Measurements from ENCODE around the gene TSKU.

Gene TSKU

DNA sequence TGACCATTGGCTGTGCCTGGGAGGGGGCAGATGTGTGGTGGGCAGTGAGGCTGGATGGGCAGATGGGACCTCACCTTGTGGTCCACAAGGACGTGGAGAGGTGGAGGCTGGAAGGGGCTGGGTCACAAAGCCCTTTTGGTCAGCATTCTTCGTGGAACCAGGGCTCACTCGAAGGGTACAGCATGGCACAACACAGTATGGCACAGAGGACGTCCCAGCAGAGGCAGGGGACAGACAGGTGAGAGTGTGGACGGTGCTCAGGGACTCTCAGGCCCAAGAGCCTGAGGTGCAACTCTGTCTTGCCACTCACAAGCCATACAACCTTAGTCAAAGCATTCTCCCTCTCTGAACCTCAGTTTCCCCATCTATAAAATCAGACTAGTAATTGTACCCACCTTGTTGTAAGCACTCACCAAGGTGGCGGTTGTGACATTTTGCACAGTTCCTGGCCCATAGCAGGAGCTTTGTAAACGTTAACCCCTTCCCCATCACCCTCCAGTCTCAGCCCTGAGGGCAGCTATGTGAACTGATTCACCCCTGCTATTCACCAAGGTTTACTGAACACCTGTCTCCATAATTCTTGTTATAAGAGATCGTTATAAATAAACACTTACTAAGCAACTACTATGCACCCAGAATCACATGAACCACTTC, 11.6 kb upstream of the TSKU start:
- DNase-seq, result no peak

DNA sequence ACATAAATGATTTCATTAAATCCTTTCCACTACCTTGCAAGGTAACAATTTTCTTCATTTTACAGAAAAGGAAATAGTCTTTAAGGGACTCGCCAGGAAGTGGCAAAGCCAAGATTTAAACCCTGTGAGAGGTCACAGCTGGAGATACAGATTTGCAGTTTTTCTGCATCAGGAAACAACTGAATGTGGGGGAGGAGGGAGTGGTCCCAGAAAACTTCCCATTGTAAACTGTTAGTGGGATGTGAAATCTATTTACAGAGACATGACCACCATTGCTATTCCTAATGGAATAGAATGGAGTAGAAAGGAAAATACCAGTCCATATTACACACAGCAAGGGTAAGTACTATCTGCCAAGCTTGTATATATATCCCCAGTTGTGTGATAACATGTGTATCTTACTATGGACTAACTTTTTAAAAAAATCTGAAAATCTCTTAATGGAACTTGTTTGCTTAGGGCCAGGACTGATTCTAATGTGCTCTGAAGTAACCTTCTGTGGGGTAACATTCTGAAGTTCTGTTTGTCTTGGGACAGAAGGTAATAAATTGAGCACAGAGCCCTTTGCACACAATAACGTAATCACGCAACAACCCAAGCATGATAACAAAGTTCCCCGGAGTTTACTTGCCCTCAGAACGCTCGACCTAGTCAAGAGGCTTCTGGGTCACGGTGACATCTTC, 10.9 kb upstream of the TSKU start:
- no peak for DNase-seq

DNA sequence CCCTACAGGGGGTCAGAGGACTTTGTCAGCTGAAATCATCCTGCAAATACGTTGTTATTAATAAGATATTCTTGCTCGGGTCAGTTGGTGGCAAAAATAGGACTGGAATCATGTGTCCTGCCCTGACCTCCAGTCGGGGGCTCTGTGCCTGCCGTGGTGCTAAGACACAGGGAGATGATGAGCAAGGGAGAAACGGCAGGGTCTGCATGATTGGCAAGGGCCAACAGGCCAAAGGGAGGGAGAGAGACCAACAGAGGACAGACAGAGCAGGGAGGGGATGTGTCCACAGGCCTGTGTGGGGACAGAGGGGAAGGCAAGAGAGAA, 10.4 kb upstream of the TSKU start:
- DNase-seq, result no peak

DNA sequence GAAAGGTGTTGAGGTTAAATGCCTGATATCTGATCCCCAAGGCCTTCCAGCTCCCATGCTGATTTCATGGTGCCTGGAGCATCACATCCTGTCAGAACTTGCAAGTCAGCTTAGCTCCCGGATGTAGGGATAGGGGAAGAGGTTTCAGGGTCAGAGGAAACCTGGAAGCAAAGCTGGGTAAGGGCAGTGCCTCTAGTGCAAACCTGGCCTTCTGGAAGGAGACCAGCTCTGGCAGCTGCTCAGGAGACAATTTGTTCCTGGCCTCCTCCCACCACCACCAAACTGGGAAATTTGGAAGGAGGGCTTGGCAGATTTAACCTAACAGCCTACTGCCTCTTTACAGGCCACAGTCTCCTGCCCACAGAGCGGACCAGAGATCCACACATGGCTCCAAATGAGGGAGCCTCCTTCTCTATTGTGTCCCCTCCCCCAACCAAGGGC, 9.2 kb upstream of the TSKU start:
- DNase-seq, result no peak

DNA sequence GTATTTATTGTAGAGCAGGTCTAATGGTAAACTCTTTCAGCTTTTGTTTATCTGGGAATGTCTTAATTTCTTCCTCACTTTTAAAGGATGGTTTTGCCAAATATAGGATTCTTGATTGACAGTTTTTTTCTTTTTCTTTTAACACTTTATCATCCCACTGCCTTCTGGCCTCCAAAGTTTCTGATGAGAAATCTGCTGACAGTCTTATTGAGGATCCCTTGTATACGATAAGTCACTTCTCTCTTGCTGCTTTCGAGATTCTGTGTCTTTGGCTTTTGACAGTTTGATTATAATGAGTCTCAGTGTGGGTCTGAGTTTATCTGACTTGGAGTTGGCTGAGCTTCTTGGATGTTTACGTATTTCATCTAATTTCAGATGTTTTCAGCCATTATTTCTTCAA, 6.7 kb upstream of the TSKU start:
- no peak for DNase-seq

DNA sequence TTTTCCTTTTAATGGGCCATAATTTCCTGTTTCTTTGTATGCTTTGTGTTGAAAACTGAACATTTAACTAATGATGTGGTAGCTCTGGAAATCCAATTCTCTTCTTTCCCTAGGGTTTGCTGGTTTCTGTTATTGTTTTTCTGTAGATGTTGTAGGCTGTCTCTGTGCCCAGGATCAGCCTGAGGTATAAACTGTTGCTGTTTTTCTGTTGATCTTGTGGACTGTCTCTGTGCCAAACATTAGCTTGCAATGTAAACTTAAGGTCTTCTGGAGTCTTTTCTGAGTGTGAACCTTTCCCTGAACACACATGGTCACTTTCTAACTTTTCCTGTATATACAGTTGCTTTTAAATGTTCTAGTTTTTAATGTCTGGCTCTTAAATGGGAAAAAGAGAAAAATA, 5.9 kb upstream of the TSKU start:
- no peak for DNase-seq

DNA sequence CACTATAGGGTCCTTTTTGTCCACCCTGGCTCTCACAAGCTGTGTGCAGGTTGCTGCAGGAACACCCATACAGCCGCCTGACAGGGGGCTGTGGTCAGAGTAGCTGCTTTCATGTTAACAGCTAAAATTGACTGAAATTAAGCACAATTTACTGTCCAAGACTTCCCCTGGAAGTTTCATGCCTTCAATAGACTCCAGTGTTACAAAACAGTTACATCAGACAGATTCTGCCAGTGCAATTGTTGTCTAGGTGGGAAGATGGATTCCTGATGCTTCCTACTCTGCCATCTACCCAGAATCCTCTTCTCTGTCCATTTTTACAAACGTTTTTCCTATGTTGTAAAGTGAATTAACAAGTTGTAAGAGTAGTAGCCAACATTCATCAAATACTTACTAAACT, 5.3 kb upstream of the TSKU start:
- DNase-seq, result no peak

DNA sequence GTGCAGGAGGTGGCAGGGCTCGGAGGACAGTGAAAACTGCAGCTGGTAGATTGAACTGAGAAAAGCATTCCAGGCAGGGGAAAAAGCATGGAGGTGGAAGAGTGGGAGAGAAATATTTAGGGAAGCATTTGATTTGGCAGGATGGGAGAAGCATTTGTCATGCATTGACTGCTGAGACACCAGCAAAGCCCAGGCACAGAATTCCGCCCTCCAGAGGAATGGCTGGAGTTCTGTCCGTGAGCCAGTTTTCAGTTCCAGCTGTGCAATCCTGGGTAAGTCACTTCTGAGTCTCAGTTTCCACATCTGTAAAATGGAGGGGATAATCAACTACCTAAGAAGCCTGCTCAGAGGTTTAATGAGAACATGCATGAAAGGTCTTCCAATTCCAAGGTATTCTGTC, 4.3 kb upstream of the TSKU start:
- no peak for DNase-seq

DNA sequence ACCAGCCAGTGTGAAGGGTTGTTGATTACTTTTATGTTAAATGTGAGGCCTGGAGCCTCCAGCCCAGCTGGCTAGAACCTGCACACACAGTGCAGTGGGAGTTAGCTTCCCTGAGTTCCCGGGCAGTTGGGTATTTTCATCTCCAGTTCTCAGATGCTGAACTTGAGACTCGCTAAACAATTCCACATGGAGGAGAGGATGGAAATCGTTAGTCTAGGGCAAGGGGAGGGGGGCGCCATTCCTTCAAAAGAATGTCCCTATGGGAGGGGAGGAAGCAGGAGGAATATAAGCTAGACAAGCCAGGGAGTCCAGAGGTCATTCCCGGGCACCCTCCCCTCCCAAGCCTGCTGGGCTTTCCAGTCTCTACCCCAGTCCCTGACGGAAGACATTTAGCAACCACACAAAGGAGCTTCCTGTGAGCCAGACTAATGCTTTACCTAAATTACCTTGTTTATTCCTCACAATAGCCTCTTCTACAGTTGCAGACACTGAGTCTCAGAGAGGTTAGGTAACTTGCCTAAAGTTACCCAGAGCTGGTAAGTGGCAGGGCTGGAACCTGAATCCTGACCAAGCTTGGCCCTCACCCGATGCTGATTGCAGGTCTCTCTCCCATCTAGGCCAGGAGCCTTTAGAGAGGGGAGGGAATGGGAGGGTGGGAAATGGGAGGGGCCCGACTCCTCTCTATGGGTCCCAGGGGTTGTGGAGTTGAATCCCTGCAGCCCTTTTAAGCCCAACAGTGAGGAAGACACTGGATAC, 1.9 kb upstream of the TSKU start:
- no peak for DNase-seq

DNA sequence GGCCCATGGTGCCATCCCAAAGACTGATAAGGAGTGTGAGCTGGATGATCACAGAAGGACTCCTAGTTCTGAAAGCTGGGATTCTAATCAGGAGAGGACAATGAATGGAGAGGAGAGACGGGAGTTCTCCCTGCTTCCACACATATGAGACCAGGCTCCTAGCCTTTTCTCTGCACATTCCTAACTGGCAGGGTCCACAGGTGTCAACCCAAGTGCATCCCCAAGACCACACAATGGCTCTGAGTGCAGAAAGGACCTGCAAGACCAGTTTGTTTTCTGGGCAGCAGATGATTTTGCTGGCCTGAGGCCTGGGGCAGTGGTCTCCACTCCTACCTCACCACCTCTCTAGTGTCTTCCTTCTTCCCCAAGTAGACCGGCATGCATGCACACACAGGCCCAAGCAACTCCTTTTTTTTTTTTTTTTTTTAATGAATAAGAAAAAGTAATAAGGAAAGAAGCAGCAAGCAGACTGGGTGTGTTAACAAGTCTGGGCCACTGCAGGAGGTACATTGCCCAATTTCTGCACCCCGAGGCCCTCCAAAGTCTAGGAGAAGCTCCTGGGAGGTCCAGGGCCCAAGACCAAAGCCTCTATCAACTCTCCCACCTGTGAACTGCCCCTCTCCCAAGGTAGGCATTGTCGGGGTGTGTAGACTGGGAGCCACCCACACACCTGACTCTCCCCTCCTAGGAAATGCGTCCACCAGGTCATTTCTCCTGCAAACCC, 1.2 kb upstream of the TSKU start:
- no peak for DNase-seq

DNA sequence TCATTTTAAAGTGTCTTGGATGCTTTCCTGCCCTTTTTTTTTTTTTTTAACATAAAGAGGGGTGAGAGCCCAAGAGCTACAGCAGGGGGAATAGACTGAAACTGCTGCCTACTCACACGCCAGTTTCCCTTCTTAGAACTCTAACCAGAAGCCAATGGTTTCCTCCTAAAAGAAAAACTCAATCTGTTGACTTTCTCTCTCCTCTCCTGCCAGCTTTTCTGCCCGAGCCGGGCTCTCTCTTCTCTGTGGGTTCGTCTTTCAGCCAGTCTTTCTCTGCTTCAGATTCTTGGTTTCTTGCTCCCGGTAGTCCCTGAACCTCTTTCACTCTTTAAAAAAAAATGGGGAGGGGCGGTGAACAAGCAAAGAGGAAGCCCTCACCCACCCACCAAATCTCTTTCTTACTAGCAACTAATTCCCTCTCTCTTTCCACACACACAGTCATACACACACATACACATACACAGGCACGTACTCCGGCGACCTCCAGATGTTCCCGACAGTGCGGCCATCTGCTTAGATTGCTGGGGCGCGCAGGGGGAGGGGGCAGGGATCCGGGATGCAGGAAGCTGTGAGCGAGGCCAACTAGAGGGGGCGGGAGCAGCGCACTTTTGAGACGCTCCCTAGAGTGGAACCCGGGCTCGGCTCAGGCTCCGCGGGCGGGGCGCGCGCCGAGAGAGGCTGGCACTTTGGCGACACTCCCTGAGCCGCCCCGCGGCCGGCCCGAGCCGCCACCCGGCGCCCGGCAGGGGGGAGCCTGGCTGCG, 444 bp upstream of the TSKU start:
- DNase-seq, result peak; percentile 37

DNA sequence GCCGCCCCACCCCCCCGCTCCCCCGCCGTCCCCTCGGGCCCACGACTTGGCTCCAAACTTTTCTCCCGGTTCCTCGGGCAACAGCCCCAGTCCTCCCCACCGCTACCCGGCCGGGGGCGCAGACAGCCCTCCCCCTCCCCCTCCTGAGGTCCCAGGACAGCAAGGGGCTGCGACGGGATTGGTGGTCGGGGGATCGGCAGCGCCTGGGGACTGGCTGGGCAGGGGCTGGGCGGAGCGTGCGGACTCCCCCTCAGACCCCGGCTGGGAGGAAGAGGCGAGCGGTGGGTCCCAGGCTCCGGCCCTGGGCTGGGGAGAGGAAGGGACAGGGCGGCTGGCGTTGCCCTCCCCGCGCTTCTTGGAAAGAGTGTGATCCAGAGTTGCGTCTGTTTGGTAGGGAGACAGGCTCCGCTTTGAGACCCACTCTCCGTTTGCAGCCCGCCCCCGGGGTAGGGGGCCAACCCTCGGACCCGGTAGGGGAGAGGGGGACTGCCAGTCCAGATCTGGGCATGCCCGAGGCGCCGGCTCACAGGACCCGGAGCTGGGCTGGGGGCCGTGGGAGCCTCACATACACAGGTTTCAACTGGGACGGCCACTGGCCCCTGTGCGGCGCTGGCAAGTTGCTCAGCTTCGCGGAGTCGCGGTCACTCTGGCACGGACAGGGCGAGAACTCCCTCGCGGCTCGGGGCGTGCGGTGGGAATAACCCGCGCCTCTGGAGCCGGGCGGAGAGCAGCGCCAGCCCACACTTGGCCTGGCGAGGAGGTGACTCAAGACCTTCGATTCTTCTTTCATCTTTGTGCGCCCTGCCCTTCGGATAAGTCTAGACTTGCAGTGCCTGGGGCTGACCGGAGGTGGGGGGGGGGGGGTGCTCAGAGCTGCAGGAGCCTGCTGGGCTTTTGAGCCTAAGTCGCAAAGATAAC, 999 bp downstream of the TSKU start:
- no peak for DNase-seq

DNA sequence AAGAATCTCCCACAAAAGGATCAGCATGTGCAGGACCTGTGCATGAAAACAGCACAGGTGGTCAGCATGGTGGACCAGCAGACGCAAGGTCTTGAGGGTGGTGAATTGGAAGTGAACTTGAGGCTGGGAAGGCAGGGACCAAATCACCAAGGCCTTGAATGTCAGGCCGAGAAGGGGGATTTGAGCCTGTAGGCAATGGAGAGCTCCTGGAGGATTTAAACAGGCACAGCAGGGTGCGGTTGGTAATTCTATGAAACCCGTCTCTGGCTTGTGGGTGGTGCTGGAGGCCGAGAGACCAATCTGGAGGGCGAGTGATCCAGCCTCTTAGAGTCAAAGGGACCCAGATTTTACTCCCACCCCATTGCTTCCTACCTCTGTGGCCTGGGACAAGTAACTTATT, 2.4 kb downstream of the TSKU start:
- DNase-seq, result no peak

DNA sequence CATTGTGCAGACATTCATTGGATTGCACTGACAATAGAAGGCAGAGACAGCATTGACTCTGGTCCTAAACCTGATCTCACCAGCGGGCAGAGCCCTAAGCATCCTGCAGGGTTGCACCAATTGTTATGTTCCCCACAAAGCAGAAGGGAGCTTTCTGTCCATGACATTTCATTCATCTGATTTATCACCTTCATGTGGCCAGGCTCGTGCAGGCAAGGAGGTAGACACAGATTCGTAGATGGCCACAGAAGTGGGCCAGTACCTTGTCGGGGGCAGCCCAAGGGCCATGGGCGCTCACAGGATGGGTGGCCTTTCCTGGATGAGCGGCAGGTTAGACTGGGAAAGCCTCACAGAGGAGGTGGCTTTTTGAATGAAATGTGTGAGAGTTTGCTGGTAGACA, 2.9 kb downstream of the TSKU start:
- no peak for DNase-seq

DNA sequence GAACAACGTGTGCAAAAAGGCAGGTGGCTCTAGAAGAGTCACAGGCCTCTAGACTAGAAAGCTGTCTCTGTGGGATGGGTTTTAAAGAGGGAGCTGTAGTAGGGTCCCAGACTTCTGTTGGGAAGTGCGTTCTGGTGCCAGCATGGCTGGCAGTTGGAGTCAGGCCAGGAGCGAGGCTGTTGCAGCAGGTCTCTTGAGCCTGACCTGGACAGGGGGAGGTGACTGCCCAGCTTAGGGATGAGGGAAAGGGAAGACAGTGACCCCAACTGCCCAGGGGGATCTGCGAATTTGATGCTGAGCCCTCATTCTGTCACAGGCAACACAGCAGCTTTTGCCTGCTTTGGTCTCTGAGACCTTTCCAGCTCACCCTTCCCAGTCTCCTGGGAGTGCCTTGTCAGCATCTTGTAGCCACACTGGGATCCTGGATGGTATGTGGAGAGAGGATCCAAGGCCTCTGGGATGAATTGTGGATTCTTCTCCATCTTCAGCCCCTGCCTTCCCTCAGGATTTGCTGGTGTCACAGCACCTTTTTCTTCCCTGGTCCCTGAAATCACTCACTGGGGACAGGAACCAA, 3.4 kb downstream of the TSKU start:
- DNase-seq, result no peak

DNA sequence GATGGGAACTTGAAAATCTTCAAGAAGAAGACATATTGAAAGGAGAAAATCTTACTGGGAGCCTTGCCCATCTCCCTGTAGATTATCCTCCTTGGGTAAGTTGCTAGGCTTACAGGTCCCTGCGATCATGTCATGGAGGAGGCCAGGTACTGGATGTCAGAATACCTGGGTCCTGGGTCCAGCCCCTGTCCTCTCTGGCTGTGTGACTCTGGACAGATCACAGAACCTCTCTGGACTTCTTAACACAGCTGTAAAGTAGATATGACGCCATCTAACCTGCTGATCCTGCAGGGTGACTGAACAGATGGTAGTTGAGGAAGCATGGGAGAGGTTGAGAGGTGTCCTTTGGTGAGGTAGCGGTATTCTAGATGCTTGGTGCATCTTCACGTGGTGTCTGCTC, 4.1 kb downstream of the TSKU start:
- no peak for DNase-seq

DNA sequence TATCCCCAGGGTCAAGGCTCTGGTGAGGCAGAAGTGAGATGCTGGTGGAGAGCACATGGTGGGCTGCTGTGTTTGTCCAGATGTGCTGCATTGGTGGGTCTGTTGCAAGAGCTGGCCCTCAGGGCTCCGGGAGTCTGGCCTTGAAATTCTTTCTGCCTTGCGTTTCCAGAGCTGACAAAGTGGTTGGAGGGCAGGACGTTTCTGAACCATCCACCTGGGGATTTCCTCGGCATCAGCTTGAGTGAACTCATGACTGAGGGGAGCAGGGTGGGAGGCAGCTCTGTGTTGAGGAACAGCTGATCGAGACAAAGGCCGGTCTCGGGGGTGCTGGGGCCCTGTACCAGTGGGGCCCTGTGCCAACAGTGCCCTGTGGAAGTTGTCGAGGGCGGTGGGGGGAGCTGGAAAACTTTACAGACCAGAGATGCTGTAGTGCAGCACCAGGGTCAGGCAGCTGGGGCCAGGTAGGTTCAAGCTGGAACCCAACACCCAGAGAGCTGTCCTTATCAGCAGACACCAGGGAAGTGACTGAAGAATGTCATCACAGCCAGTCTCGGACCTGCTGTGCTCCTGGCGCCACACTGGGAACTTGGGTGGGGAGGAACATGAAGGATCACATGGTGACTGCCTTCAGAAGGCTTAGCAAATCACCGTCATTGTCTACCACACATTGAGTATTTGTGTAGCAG, 4.9 kb downstream of the TSKU start:
- no peak for DNase-seq

DNA sequence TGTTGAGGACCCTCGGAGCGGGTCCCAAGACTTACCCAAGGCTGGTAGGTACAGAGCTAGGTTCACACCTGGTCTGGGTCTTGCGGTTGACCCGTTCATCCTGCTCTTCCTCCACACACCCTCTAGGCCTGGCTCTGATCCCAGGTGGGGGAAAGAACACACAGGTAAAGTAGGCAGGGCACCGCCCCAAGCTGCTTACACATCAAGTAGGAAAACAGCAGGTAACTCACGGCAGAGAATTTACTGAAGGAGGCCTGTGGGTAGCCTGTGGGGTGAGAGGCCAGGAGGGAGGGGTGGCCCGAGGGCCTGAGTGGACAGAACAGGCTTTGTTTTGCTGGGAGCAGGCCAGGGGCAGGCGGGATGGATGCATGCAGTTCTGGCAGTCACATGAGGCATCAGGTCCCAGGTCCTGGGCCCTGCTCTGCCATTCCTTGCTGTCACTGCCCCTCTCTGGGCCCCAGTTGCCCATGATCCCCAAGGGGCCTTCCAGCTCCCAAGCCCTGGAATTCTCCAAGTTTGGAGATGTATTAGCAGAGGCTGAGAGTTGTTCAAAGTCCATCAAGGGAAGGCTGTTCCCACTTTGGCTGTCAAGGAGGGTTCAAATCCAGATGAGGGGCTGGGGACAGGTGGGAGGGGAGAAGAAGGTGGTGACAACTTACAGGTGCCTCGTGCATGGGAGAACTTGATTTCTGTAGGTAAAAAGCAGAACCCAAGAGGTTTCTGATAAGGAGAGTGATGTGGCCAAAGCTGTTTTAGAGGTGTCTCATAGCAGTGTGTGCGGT, 5.7 kb downstream of the TSKU start:
- no peak for DNase-seq

DNA sequence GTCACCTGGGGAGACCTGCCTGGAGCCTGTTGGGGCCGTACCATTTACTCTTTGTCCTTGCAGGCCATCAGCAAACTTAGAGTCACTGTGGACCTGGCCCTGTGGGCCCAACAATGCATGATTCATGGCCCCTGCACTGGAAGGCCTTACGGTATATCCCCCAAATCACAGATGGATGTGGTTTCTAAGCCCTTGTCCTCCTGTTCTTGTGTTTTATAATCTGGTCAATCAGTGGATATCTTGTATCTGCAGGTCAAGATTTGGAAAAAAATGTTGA, 6.2 kb downstream of the TSKU start:
- DNase-seq, result no peak

DNA sequence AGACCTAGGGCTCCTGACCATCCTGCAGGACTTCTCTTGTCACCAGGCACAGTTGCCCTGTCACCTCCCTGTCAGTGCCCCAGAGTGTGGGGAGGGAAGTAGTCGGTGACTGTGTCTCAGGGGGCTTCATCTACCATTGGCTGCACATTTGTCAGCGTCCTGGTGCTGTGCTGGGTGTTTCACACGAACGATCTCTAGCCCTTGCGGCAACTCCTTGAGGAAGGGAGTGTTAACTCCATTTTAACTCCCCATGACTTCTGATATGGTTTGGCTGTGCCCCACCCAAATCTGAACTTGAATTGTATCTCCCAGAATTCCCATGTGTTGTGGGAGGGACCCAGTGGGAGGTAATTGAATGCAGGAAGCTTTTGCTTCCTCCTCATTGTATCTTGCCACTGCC, 7.1 kb downstream of the TSKU start:
- no peak for DNase-seq
